RWPE2 (cell line): ENCODE measurements around the gene DPH7.
"Not testable (repeated sequence)": the region's sequence is repeated elsewhere in the genome, so short reads cannot be mapped to it uniquely, and the experiment has no call there.

Experiments used
- ATAC-seq: fragments of 200-7000 bp; cut with Tn5 transposase; 3 replicates; pipeline ENCODE4 v1.9.1; 2021; ENCODE audit warnings: low read depth
- DNase-seq: peaks from one replicate; pipeline ENCODE4 v3.0.0-alpha.2; 2020; ENCODE audit warnings: low spot score
- H3K27ac ChIP-seq: fragments of 450-650 bp; 2 replicates; pipeline ENCODE4 v1.5.1; 2017; ENCODE audit warnings: mild to moderate bottlenecking; ENCODE audit not compliant: poor library complexity, severe bottlenecking
- H3K27me3 ChIP-seq: fragments of 250-450 bp; sonication (Bioruptor Pico); 2 replicates; pipeline ENCODE4 v1.5.1; 2021; ENCODE audit warnings: mild to moderate bottlenecking, moderate library complexity; ENCODE audit not compliant: insufficient read depth, poor library complexity, severe bottlenecking
- H3K36me3 ChIP-seq: fragments of 250-450 bp; sonication (Bioruptor Pico); 2 replicates; pipeline ENCODE4 v1.5.1; 2020; ENCODE audit warnings: low read depth, mild to moderate bottlenecking, moderate library complexity
- H3K4me1 ChIP-seq: fragments of 250-450 bp; sonication (Bioruptor Pico); 2 replicates; pipeline ENCODE4 v1.5.1; 2021; ENCODE audit warnings: mild to moderate bottlenecking, moderate library complexity; ENCODE audit not compliant: insufficient read depth, poor library complexity, severe bottlenecking
- H3K4me3 ChIP-seq: fragments of 250-450 bp; sonication (Bioruptor Pico); 2 replicates; pipeline ENCODE4 v1.5.1; 2021; ENCODE audit warnings: mild to moderate bottlenecking, moderate library complexity; ENCODE audit not compliant: severe bottlenecking
- H3K9me3 ChIP-seq: fragments of 250-450 bp; sonication (Bioruptor Pico); 2 replicates; pipeline ENCODE4 v1.5.1; 2021; ENCODE audit warnings: mild to moderate bottlenecking, moderate library complexity; ENCODE audit not compliant: severe bottlenecking
- TF ChIP-seq, protein P1 (sequence below): fragments of 450-650 bp; IDR thresholded peaks from one replicate; pipeline ENCODE4 v1.5.1; 2017; ENCODE audit warnings: mild to moderate bottlenecking, moderate library complexity; ENCODE audit not compliant: poor library complexity, severe bottlenecking

DPH7 gene

DNA sequence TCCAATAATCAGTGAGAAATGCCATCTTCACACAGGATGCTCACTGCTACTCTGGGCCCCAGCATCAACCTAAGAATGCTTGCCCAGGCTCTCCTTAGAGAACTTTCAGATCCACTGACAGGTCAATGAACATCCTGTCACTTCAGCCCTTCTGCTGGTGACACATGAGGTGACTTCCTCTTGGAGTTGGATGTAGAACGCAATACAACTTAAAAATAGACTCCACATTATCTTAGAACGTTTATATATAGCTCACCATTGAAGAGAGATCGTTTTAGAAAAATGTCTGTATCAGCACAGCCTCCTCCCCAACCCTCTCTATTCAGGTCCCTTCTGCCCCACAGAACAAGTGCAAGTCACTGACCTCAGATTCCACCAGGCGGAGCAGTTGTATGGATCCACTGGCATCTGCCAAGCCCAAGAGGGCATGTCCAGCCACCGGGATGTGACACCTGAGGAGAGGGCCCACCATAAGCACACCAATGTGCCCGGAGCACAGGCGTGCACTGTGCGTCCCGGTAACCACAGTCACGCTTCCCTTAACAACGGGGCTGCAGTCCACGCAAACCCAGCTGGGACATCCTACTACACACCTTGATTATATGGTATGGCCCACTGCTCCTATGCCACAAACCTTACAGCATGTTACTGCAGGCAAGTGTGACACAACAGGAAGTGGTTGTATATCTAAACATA is 2.9 kb downstream of the DPH7 start:
- Histone ChIP-seq H3K27me3 (no peaks in the 10 kb centered on the region), H3K9me3 (no peaks in the 10 kb centered on the region), H3K36me3 (peaks cover 48% of the 10 kb centered on the region), H3K27ac (peak overlapping the region; percentile 68), H3K4me3 (no peak overlapping the region), H3K4me1 (peaks cover 6% of the 10 kb centered on the region)
- no peak for ATAC-seq
- DNase-seq = no peak
- TF ChIP-seq, protein P1, sequence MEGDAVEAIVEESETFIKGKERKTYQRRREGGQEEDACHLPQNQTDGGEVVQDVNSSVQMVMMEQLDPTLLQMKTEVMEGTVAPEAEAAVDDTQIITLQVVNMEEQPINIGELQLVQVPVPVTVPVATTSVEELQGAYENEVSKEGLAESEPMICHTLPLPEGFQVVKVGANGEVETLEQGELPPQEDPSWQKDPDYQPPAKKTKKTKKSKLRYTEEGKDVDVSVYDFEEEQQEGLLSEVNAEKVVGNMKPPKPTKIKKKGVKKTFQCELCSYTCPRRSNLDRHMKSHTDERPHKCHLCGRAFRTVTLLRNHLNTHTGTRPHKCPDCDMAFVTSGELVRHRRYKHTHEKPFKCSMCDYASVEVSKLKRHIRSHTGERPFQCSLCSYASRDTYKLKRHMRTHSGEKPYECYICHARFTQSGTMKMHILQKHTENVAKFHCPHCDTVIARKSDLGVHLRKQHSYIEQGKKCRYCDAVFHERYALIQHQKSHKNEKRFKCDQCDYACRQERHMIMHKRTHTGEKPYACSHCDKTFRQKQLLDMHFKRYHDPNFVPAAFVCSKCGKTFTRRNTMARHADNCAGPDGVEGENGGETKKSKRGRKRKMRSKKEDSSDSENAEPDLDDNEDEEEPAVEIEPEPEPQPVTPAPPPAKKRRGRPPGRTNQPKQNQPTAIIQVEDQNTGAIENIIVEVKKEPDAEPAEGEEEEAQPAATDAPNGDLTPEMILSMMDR = no peak

DNA sequence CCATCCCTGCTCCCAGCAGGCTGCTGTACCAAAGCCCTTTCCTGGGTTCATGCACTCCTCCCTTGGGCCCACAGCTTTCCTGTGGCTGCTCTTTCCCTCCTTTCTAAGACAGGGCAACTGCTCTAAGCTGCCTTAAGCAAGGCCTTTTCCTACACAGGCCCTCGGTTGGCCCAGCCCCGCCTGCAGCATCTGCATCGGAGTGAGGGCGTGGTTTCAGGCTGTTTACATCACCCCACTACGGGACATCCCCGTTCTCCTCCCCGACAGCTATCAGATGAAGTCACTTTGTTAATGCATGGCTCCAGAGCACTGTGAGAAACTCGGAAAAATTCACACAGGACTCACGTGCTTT is 3.4 kb downstream of the DPH7 start:
- Histone ChIP-seq H3K9me3 (no peaks in the 10 kb centered on the region), H3K36me3 (peaks cover 53% of the 10 kb centered on the region), H3K27ac (no peak overlapping the region), H3K4me3 (no peak overlapping the region), H3K4me1 (peaks cover 6% of the 10 kb centered on the region), H3K27me3 (no peaks in the 10 kb centered on the region)
- DNase-seq (no peak), ATAC-seq (no peak)
- TF ChIP-seq, protein P1 = no peak

DNA sequence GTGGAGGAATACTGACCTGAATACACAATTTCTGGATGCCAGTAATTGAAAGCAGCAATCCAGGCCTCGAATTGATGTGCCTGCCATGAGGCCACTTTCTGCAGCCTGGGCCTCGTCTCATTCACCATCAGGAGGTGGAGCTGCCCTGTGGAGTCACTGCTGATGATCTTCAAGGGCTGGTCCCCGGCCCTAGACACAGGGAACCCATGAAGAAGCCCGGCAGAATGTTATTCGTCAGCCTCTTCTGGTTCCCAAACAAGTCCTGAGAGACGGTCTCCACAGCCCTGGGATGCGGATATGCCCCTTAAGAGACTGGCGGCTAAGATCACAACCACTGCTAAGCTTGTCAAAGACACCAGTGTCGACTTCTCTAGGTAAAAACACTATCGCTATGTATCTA is 4.5 kb downstream of the DPH7 start:
- TF ChIP-seq, protein P1 = no peak
- ATAC-seq = no peak
- Histone ChIP-seq H3K36me3 (peaks cover 54% of the 10 kb centered on the region), H3K27ac (no peak overlapping the region), H3K9me3 (no peaks in the 10 kb centered on the region), H3K27me3 (no peaks in the 10 kb centered on the region), H3K4me1 (peaks cover 6% of the 10 kb centered on the region), H3K4me3 (no peak overlapping the region)
- DNase-seq = no peak

- Histone ChIP-seq H3K36me3 (peaks cover 43% of the 10 kb centered on the region), H3K4me1 (no peaks in the 10 kb centered on the region), H3K27ac (no peak overlapping the region), H3K9me3 (no peaks in the 10 kb centered on the region), H3K4me3 (no peak overlapping the region), H3K27me3 (no peaks in the 10 kb centered on the region)
- ATAC-seq = no peak
- DNase-seq = no peak
- TF ChIP-seq, protein P1 = no peak
Observed at GRCh38 chr9:137570566-137570965, 8.2 kb downstream of the DPH7 start.

GRCh38 chr9:137569609-137570203 is 9.0 kb downstream of the DPH7 start:
- peaks cover 38% of the 10 kb centered on the region for H3K36me3 ChIP-seq
- TF ChIP-seq, protein P1 = no peak
- H3K27me3 ChIP-seq = no peaks in the 10 kb centered on the region
- H3K9me3 ChIP-seq = no peaks in the 10 kb centered on the region
- no peak overlapping the region for H3K27ac ChIP-seq
- no peak overlapping the region for H3K4me3 ChIP-seq
- no peak for ATAC-seq
- H3K4me1 ChIP-seq = no peaks in the 10 kb centered on the region
- no peak for DNase-seq

- H3K9me3 ChIP-seq, H3K27ac ChIP-seq, ATAC-seq, H3K4me3 ChIP-seq, DNase-seq, H3K27me3 ChIP-seq, H3K4me1 ChIP-seq: not testable (repeated sequence)
- peaks cover 37% of the 10 kb centered on the region for H3K36me3 ChIP-seq
Observed at GRCh38 chr9:137568445-137568844, 10.3 kb downstream of the DPH7 start.
